ENCODE measurements around the gene HSD17B14. TPM values are rescaled to one million over a fixed set of nuclear protein-coding genes. Genes with fewer than 3 reads are reported as not detected.

HSD17B14 gene
- total and polyA plus RNA-seq, 2 of the 8 experiments (the other 6 are each of a cell fraction or from before 2014, with no cell fraction given), result 8.4 to 25.5 TPM

DNA sequence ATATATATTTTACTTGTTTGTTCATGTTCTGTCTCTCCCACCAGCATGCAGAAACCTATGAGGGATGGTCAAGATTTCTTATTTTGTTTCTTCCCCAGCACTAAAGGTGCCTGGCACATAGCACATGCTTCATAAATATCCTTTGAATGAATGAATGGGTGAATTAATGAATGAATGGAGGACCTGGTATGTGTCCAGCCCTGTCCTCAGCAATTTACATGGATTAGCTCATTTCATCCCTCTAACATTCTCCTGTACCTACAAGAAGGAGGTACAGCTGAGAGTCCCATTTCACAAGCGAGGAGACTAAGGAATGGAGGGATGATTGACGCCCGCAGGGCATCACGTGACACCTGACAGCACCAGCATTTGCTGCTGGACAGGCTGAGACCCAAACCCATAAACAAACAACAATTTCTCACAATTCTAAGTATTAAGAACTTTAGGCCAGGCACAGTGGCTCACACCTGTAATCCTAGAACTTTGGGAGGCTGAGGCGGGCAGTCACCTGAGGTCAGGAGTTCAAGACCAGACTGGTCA is 18.6 kb downstream of the HSD17B14 start (continued):
- TF ChIP-seq CHD7 (IDR thresholded peaks at IDR 0.05; ENCODE audit: insufficient replicate concordance, low read length) (no peak), BRCA1 (IDR thresholded peaks at IDR 0.05; ENCODE audit: low read depth, low read length) (no peak), KDM5A (IDR thresholded peaks at IDR 0.05; ENCODE audit: low read length) (no peak), CBX5 (IDR thresholded peaks at IDR 0.05; ENCODE audit: low read depth, low read length) (no peak), ATF3 (IDR thresholded peaks at IDR 0.05; ENCODE audit: insufficient read depth, low read depth, low read length) (no peak), EZH2 (IDR thresholded peaks at IDR 0.05; ENCODE audit: low read depth, low read length, severe bottlenecking) (no peak), GABPA (IDR thresholded peaks at IDR 0.05; ENCODE audit: borderline replicate concordance, insufficient read depth, low read length) (no peak), PHF8 (conservative IDR thresholded peaks at IDR 0.05; ENCODE audit: low read depth, low read length) (no peak), EGR1 (IDR thresholded peaks at IDR 0.05; ENCODE audit: borderline replicate concordance, low read depth, low read length) (no peak), FOSL1 (IDR thresholded peaks at IDR 0.05; ENCODE audit: insufficient read depth, low read depth, low read length) (no peak)

Data from H1 (cell line).